HCT116 (cell line): Measurements from ENCODE around the gene OTULIN. TPM values are rescaled to one million over a fixed set of nuclear protein-coding genes. Genes with fewer than 3 reads are reported as not detected.

Experiments used
- ATAC-seq: fragments of 200-7000 bp; cut with Tn5 transposase; 2 replicates; pipeline ENCODE4 v1.9.1; 2020; ENCODE audit warnings: mild to moderate bottlenecking, moderate library complexity
- BruUV-seq: library from RNA; stranded (reverse); fragments of 400-500 nt; replicated peaks from 2 replicates; lab custom pipeline; 2021; lab: Mats Ljungman, UMichigan
- CTCF ChIA-PET: fragments of 300-600 bp; sonication (Branson Sonifier 250); formaldehyde crosslinking; loops from one replicate; lab custom pipeline; 2021; ENCODE audit warnings: antibody characterized with exemption; lab: Charles Lee
- POLR2A ChIA-PET: fragments of 300-600, 350-600 bp; sonication (Branson Sonifier 250); formaldehyde crosslinking; loops from one replicate; lab custom pipeline; 2021; ENCODE audit warnings: antibody characterized with exemption; lab: Charles Lee
- RAD21 ChIA-PET, 2 experiments: fragments of 300-600 bp; sonication (Branson Sonifier 250); formaldehyde crosslinking; loops; one replicate each; lab custom pipeline; 2023; ENCODE audit warnings: low total read pairs in 2 of 2; ENCODE audit not compliant: uncharacterized antibody in 2 of 2, unreplicated experiment in 2 of 2, low non-redundant PET in 1 of 2; lab: Charles Lee
- DNase-seq: peaks from one replicate; pipeline ENCODE4 v3.0.0-alpha.2; 2010; ENCODE audit warnings: low read depth, low spot score
- H2AFZ ChIP-seq: fragments of 200-600 bp; shearing (Covaris generic), sonication (generic); 2 replicates; pipeline ENCODE4 v1.6.1; 2017; ENCODE audit warnings: low read depth, mixed run types, mixed read lengths, antibody characterized with exemption, low read length; ENCODE audit not compliant: poor library complexity, severe bottlenecking
- H3K27ac ChIP-seq: 2 replicates; pipeline ENCODE4 v1.5.1; 2012; ENCODE audit warnings: low read depth, low read length
- H3K27me3 ChIP-seq: fragments of 200-600 bp; sonication (generic); 2 replicates; pipeline ENCODE4 v1.6.1; 2016; ENCODE audit warnings: mixed run types, low read length, mixed read lengths; ENCODE audit not compliant: insufficient read depth
- H3K36me3 ChIP-seq, 2 experiments: fragments of 200-500 bp in 1 of 2; fragments of 200-600 bp in 1 of 2; sonication (Bioruptor generic) in 1 of 2; sonication (generic) in 1 of 2; 2 replicates each; pipeline versions ENCODE4 v1.5.1 to v1.6.1; 2014 to 2016; ENCODE audit warnings: low read length in 2 of 2, inconsistent platforms in 1 of 2, mixed read lengths in 1 of 2, mixed run types in 1 of 2; ENCODE audit not compliant: insufficient read depth in 2 of 2, control insufficient read depth in 1 of 2
- H3K4me1 ChIP-seq, 2 experiments: fragments of 200-600 bp in 1 of 2; sonication (generic) in 1 of 2; 2 replicates each; pipeline versions ENCODE4 v1.5.1 to v1.6.1; 2012 to 2017; ENCODE audit warnings: low read length in 2 of 2, inconsistent platforms in 1 of 2, mild to moderate bottlenecking in 1 of 2, mixed read lengths in 1 of 2, mixed run types in 1 of 2, moderate library complexity in 1 of 2; ENCODE audit not compliant: insufficient read depth in 2 of 2, control insufficient read depth in 1 of 2
- H3K4me2 ChIP-seq: fragments of 200-600 bp; sonication (generic); 2 replicates; pipeline ENCODE4 v1.6.1; 2017; ENCODE audit warnings: mixed run types, low read length, mixed read lengths
- H3K4me3 ChIP-seq, 2 experiments: fragments of 200-600 bp in 1 of 2; sonication (generic) in 1 of 2; replicated peaks in 1 of 2; 2 replicates each; pipeline ENCODE4 v1.5.1; 2011 to 2016; ENCODE audit warnings: low read length in 2 of 2, control low read depth in 1 of 2, low read depth in 1 of 2, mild to moderate bottlenecking in 1 of 2, mixed read lengths in 1 of 2, mixed run types in 1 of 2
- H3K79me2 ChIP-seq: fragments of 200-600 bp; sonication (generic); 2 replicates; pipeline ENCODE4 v1.6.1; 2017; ENCODE audit warnings: mild to moderate bottlenecking, mixed run types, low read length, moderate library complexity, mixed read lengths; ENCODE audit not compliant: insufficient read depth
- H3K9ac ChIP-seq: fragments of 200-600 bp; sonication (generic); 2 replicates; pipeline ENCODE4 v1.6.1; 2016; ENCODE audit warnings: low read length, mixed read lengths
- H3K9me2 ChIP-seq: fragments of 200-600 bp; sonication (generic), shearing (Covaris generic); 2 replicates; pipeline ENCODE4 v1.6.1; 2017; ENCODE audit warnings: mixed run types, mild to moderate bottlenecking, moderate library complexity; ENCODE audit not compliant: insufficient read depth
- H3K9me3 ChIP-seq, 2 experiments: fragments of 200-500 bp in 1 of 2; fragments of 200-600 bp in 1 of 2; sonication (Bioruptor generic) in 1 of 2; sonication (generic) in 1 of 2; 2 replicates each; pipeline ENCODE4 v1.6.1; 2014 to 2017; ENCODE audit warnings: low read length in 2 of 2, mixed read lengths in 2 of 2, inconsistent platforms in 1 of 2, low read depth in 1 of 2, mild to moderate bottlenecking in 1 of 2, mixed run types in 1 of 2, moderate library complexity in 1 of 2; ENCODE audit not compliant: control insufficient read depth in 1 of 2, insufficient read depth in 1 of 2
- H4K20me1 ChIP-seq: fragments of 200-600 bp; sonication (generic), shearing (Covaris generic); 2 replicates; pipeline ENCODE4 v1.6.1; 2017; ENCODE audit warnings: mixed run types, mild to moderate bottlenecking, moderate library complexity; ENCODE audit not compliant: insufficient read depth
- EGR1 ChIP-seq: IDR thresholded peaks from 2 replicates; pipeline ENCODE4 v1.6.1; 2012; ENCODE audit warnings: low read depth
- MAX ChIP-seq: IDR thresholded peaks from 2 replicates; pipeline ENCODE4 v1.6.1; 2012
- intact Hi-C: fragments of 100-400 bp; cut with micrococcal nuclease; formaldehyde crosslinking; loops from 2 replicates; pipeline ENCODE4 v1.10.0; 2022
- total RNA-seq: library from RNA; stranded (reverse); gene quantifications from one replicate; pipeline ENCODE4 v1.2.1, GENCODE V29; 2021; ENCODE audit not compliant: unreplicated experiment
- TF ChIP-seq, protein P1 (sequence below), 3 experiments: fragments of 200-600 bp in 1 of 3; sonication (generic) in 1 of 3; IDR thresholded peaks in 2 of 3; conservative IDR thresholded peaks in 1 of 3; 2 replicates each; pipeline ENCODE4 v1.5.1; 2012 to 2017; ENCODE audit warnings: low read depth in 2 of 3, low read length in 2 of 3, antibody characterized with exemption in 1 of 3, borderline replicate concordance in 1 of 3, control low read depth in 1 of 3, mild to moderate bottlenecking in 1 of 3, mixed read lengths in 1 of 3, mixed run types in 1 of 3, moderate library complexity in 1 of 3; ENCODE audit not compliant: insufficient read depth in 1 of 3
- TF ChIP-seq, protein P2 (sequence below): IDR thresholded peaks from 2 replicates; pipeline ENCODE4 v1.6.1; 2011; ENCODE audit warnings: mild to moderate bottlenecking, low read length, moderate library complexity; ENCODE audit not compliant: insufficient replicate concordance; ENCODE audit errors: extremely low read depth
- TF ChIP-seq, protein P3 (sequence below): IDR thresholded peaks from 2 replicates; pipeline ENCODE4 v1.6.1; 2012; ENCODE audit warnings: low read depth

OTULIN gene
- total RNA-seq, 1 experiment from 2014 or later: 25.7 TPM

DNA sequence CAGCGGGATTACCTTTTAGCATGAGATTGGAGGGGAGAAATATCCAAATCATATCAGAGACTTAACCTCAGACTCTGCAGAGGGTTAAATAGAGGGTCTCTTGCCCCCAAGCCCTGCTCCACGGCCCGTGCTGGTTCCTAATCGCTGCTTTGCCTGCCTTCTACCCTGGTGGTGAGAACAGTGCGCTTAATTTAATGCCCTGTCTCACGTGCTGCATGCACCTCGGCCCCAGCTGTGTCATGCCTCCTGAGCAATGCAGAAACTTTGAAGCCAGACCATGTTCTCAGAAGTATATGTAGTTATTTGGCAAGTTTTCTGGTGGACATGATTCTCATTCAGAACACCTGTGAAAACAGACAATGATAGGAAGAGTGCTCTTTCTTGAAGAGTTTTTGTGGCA, 1.4 kb downstream of the OTULIN start:
- intact Hi-C loops: no loop called here
- H4K20me1 ChIP-seq: no peaks in the 10 kb centered on the region
- H3K79me2 ChIP-seq: peaks cover 61% of the 10 kb centered on the region
- ChIA-PET CTCF (no interaction called here), POLR2A (no interaction called here), RAD21 (no interaction called here)
- H3K27me3 ChIP-seq: no peaks in the 10 kb centered on the region
- H2AFZ ChIP-seq: no peak overlapping the region
- no peak overlapping the region for H3K27ac ChIP-seq
- peak overlapping the region; percentile 57 to 80 for H3K4me3 ChIP-seq
- TF ChIP-seq, protein P1, sequence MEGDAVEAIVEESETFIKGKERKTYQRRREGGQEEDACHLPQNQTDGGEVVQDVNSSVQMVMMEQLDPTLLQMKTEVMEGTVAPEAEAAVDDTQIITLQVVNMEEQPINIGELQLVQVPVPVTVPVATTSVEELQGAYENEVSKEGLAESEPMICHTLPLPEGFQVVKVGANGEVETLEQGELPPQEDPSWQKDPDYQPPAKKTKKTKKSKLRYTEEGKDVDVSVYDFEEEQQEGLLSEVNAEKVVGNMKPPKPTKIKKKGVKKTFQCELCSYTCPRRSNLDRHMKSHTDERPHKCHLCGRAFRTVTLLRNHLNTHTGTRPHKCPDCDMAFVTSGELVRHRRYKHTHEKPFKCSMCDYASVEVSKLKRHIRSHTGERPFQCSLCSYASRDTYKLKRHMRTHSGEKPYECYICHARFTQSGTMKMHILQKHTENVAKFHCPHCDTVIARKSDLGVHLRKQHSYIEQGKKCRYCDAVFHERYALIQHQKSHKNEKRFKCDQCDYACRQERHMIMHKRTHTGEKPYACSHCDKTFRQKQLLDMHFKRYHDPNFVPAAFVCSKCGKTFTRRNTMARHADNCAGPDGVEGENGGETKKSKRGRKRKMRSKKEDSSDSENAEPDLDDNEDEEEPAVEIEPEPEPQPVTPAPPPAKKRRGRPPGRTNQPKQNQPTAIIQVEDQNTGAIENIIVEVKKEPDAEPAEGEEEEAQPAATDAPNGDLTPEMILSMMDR (IDR thresholded peaks at IDR 0.05 in 2 of 3, conservative IDR thresholded peaks at IDR 0.05 in 1 of 3; ENCODE audit: borderline replicate concordance in 1 of 3, insufficient read depth in 1 of 3, low read depth in 2 of 3, low read length in 2 of 3): 0 out of 6 replicates have a peak, but pooled peaks of 2 of the 3 experiments have one; percentile 14 to 19
- TF ChIP-seq, protein P2, sequence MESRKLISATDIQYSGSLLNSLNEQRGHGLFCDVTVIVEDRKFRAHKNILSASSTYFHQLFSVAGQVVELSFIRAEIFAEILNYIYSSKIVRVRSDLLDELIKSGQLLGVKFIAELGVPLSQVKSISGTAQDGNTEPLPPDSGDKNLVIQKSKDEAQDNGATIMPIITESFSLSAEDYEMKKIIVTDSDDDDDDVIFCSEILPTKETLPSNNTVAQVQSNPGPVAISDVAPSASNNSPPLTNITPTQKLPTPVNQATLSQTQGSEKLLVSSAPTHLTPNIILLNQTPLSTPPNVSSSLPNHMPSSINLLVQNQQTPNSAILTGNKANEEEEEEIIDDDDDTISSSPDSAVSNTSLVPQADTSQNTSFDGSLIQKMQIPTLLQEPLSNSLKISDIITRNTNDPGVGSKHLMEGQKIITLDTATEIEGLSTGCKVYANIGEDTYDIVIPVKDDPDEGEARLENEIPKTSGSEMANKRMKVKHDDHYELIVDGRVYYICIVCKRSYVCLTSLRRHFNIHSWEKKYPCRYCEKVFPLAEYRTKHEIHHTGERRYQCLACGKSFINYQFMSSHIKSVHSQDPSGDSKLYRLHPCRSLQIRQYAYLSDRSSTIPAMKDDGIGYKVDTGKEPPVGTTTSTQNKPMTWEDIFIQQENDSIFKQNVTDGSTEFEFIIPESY: no peak
- TF ChIP-seq, protein P3, sequence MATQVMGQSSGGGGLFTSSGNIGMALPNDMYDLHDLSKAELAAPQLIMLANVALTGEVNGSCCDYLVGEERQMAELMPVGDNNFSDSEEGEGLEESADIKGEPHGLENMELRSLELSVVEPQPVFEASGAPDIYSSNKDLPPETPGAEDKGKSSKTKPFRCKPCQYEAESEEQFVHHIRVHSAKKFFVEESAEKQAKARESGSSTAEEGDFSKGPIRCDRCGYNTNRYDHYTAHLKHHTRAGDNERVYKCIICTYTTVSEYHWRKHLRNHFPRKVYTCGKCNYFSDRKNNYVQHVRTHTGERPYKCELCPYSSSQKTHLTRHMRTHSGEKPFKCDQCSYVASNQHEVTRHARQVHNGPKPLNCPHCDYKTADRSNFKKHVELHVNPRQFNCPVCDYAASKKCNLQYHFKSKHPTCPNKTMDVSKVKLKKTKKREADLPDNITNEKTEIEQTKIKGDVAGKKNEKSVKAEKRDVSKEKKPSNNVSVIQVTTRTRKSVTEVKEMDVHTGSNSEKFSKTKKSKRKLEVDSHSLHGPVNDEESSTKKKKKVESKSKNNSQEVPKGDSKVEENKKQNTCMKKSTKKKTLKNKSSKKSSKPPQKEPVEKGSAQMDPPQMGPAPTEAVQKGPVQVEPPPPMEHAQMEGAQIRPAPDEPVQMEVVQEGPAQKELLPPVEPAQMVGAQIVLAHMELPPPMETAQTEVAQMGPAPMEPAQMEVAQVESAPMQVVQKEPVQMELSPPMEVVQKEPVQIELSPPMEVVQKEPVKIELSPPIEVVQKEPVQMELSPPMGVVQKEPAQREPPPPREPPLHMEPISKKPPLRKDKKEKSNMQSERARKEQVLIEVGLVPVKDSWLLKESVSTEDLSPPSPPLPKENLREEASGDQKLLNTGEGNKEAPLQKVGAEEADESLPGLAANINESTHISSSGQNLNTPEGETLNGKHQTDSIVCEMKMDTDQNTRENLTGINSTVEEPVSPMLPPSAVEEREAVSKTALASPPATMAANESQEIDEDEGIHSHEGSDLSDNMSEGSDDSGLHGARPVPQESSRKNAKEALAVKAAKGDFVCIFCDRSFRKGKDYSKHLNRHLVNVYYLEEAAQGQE: no peak
- TF ChIP-seq EGR1: no peak
- 0 out of 2 replicates have a peak, but pooled peaks have one; percentile 19 for TF ChIP-seq MAX
- peak overlapping the region; percentile 65 for H3K9ac ChIP-seq
- H3K4me1 ChIP-seq: peaks cover 12 to 25% of the 10 kb centered on the region in 2 experiments; a peak in 3 of 4 replicates
- peak overlapping the region; percentile 85 for H3K4me2 ChIP-seq
- BruUV-seq: no TSS peak
- DNase-seq (no peak), ATAC-seq (no peak)
- H3K9me3 ChIP-seq: no peaks in the 10 kb centered on the region
- no peaks in the 10 kb centered on the region for H3K9me2 ChIP-seq
- no peaks in the 10 kb centered on the region; a peak in 1 of 4 replicates for H3K36me3 ChIP-seq
